22Rv1 (cell line): ENCODE results near the gene FKBP1B.

ENCODE experiments used
- CTCF ChIP-seq: fragments of 450-650 bp; IDR thresholded peaks from 2 replicates; pipeline ENCODE4 v1.5.1; 2017; ENCODE audit warnings: mild to moderate bottlenecking
- ZFX ChIP-seq: fragments of 450-650 bp; IDR thresholded peaks from 2 replicates; pipeline ENCODE4 v1.6.1; 2017; ENCODE audit warnings: antibody characterized with exemption, borderline replicate concordance

GRCh38 chr2:24049485-24050021, at the start of gene FKBP1B:
- TF ChIP-seq CTCF (no peak), ZFX (no peak)
